HCEC 1CT (cell line): ENCODE measurements around the gene PKP4.

Experiments used
- DNase-seq: peaks from one replicate; pipeline ENCODE4 v3.0.0-alpha.2; 2017

Gene PKP4

DNA sequence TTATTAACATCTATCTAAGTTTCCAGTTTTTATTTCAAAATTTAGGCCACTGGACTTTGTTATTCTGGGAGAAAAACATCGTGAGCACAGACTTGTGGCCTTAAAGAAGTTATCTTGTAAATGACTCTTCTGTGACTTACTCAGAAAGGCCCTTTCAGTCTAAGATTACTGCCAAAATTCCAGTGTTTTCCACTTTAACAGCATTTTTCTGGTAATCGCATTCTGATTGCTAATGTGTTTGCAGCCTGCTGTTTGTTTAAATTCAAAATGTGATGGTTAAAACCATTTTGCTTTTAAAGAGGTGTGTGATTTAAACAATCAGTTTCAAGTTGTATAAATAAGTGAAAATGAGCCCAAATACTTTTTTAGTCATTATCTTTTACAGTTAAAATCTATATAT, 201.6 kb downstream of the PKP4 start:
- no peak for DNase-seq

GRCh38 chr2:158659483-158659882, 202.7 kb downstream of the PKP4 start:
- DNase-seq: no peak

- no peak for DNase-seq
Measured at GRCh38 chr2:158661231-158661630, 204.5 kb downstream of the PKP4 start.

DNA sequence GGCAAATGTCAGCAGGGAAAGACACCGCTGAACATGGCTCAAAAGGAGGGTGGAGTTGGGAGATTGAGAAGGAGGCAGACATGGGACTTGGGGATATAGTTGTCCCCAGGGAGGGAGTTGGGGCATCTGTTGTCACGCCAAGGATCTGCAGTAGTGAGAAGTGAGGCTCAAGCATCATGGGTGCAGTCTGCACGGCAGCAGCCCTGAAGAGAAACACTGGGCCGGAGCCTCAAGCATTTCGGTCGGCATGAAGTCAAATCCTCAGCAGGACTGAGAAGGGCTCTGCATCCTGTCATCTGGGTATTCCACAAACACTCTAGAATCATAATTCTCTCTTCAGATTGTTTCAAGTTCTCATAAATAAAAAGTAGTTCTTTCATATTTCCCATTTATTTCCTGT, 205.7 kb downstream of the PKP4 start:
- no peak for DNase-seq

DNA sequence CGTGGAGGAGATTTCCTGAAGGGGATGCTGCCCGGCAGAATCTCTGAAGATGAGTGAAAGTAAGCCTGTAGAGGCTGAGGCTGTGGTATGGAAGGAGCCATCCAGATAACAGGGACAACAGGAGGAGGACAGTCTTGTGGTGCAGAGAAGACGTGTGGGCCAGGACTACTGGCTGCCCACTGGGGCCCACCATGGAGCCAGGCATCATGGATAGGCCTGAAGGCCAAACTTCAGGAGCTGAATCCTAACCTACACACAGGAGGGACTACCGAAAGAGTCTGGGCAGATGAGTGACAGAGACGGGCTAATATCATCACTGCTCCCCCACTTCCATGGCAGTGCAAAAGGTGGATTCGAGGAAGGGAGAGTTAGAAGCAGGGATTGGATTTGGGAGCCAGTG, 207.0 kb downstream of the PKP4 start:
- DNase-seq: no peak

- DNase-seq: peak; percentile 5
Measured at GRCh38 chr2:158664987-158665386, 208.2 kb downstream of the PKP4 start.

- DNase-seq: peak; percentile 72
Measured at GRCh38 chr2:158665536-158666302, 209.0 kb downstream of the PKP4 start.

- no peak for DNase-seq
Measured at GRCh38 chr2:158666969-158667368, 210.2 kb downstream of the PKP4 start.

DNA sequence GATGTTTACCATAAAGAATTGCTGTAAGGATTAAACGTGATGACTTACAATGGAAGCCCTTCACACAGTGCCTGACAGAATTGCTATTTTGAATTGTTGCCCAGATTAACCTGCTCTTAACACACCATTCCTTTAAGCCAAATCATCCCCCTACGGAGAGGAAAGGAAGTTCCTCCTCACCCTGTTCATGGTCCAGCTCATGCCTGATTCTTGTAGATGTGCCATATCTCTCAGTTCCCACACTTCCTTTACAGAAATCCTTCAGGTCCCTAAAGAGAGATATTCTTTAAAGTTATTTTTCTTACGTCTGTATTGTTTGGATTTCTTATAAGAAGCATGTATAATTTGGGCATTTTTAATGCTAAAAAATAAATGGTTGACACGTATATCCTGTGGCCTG, 210.8 kb downstream of the PKP4 start:
- peak; percentile 77 for DNase-seq

GRCh38 chr2:158668001-158668765, 211.4 kb downstream of the PKP4 start:
- no peak for DNase-seq

DNA sequence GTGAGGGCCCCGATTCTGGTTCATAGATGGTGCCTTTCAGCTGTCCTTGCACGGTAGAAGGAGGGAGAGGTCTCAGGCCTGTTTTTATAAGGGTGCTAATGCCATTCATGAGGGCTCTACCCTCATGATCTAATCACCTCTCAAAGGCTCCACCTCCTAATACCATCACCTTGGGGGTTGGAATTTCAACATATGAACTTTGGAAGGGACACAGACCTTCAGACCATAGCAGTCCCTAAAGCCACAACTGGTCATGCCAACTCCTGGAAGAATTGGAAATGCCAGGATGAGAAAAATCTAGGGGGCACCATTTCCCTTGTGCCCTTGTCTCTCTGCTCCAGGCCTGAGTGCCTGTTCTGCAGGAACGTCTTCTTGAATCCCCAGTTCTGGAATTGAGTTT, 213.5 kb downstream of the PKP4 start:
- DNase-seq: no peak

- DNase-seq: no peak
Measured at GRCh38 chr2:158671360-158672245, 214.9 kb downstream of the PKP4 start.

- no peak for DNase-seq
Measured at GRCh38 chr2:158676295-158676694, 219.5 kb downstream of the PKP4 start.

DNA sequence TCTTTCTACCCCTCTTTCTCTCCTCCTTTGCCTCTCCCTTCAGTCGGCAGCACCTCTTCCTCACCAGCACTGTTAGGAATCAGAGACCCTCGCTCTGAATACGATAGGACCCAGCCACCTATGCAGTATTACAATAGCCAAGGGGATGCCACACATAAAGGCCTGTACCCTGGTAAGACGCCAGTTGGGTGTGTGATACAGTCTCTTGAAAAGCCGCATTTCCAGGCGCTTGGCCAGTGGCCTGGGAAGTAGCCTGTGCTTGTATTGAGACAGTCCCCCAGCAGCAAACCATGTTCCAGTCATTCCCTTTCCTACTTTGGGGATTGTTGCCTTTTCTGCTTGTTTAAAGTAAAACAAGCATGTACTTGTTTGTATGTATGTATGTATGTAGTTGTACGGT, 219.9 kb downstream of the PKP4 start:
- DNase-seq: no peak

DNA sequence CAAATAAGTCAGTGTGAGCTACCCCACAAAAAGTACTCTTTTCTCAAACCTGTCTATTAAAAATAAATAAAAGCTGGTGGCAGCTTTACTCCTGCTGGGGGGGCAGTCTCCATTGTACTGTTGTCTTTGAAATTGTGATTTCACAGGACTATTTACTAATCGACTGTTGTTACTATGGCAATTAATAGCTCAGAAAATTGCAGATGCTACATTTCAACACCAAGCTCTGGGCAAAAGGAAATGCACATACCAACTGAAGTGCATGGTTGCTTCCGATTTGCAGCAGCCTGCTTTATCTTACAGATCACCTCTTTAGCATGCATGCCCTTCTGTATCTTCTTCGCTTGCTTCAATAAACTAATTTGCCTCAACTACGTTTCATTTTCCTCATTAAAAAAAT, 220.8 kb downstream of the PKP4 start:
- no peak for DNase-seq

GRCh38 chr2:158681816-158682215, 225.1 kb downstream of the PKP4 start:
- DNase-seq: no peak

DNA sequence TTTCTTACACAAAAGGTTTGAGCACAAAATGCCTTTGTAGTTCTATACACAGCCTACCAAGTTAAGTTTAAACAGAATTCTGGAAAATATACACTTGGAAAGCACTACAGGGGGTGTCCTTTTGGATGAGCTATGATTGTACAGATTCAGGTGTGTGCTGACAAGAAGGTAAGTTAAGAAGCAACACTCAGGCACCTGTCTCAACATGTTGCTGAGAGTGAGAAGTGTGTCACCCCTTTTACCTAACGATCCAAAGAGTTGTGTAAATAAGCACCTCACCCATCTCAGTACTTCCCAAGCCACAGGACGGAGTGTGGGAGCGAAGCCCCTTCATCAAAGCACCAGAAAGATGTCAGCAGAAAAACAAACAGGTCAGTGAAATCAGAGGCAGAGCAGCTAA, 228.9 kb downstream of the PKP4 start:
- DNase-seq: no peak

- DNase-seq: no peak
Measured at GRCh38 chr2:158686210-158686691, 229.5 kb downstream of the PKP4 start.

DNA sequence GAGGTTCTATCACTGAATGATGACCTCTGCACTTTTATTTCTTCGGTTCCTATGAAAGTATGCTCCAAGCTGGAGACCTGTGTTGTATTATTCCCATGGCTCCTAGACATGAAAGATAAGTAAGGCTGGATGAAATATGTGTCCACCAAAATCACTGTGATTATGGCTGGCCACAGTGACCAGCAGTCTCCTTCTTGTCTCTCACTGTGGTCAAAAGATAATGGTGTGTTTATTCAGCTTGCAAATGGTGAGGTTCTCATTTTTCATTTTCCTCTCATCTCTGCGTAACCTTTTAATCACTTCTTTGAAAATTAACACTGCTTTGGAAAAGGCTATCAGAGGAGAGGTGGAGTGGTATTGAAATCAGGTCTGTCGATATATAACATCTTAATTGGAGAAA, 230.6 kb downstream of the PKP4 start:
- no peak for DNase-seq

GRCh38 chr2:158688721-158689120, 232.0 kb downstream of the PKP4 start:
- DNase-seq: peak; percentile 76

DNA sequence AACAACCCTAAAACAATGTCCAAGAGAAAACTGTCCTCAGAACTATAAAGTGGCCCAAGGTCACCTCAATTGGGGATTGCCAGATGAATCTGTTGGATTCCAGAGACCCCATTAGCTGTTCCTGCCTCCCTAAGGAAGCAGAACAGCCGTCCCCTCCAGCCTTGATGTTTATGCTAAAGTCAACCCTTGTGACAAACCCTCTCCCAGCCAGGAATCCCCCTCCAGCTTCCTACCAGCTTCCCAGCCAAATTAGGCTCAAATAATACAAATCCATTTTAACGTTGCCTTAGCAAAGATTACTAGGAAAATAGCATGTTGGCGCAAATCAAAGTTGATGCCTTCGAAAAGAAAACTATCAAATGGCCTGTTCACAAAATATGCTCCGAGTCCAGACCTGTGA, 232.6 kb downstream of the PKP4 start:
- DNase-seq: no peak

GRCh38 chr2:158690823-158691222, 234.1 kb downstream of the PKP4 start:
- no peak for DNase-seq

DNA sequence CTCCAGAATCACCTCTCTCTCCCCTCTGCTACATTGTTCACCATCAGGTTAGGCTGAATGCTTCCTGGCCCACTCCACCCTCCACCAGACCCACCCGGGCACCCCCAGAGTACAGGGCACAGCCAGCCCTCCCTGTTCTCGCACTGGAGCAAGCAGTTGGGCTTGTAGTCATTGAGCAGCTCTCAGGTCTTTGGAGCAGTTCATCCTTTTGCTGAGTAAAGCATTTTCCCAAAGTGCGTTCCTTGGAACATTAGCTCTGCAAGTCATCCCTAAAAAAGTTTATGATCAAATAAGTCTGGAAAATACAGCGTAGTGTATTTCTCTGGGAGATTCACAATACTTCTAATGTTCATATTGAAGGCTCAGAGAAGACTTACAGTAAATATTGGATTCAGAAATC, 234.9 kb downstream of the PKP4 start:
- no peak for DNase-seq
